BJ (cell line): Measurements from ENCODE around the gene MAPK10. TPM values are rescaled to one million over a fixed set of nuclear protein-coding genes. Genes with fewer than 3 reads are reported as not detected.

Source experiments
- CTCF ChIA-PET: fragments of 350-600 bp; formaldehyde crosslinking; extraction: SDS; loops from one replicate; lab custom pipeline; 2021; ENCODE audit warnings: antibody characterized with exemption, inconsistent platforms; lab: Yijun Ruan, JAX
- POLR2A ChIA-PET: fragments of 300-600 bp; sonication (Branson Sonifier 250); formaldehyde crosslinking; extraction: SDS; loops from one replicate; lab custom pipeline; 2021; ENCODE audit warnings: antibody characterized with exemption; lab: Charles Lee
- DNase-seq: peaks from one replicate; pipeline ENCODE4 v3.0.0-alpha.2; 2011; ENCODE audit warnings: low read depth
- H3K27me3 ChIP-seq: 2 replicates; pipeline ENCODE4 v1.6.0; 2011; ENCODE audit warnings: low read length; ENCODE audit not compliant: control insufficient read depth, insufficient read depth
- H3K36me3 ChIP-seq: 2 replicates; pipeline ENCODE4 v1.5.1; 2011; ENCODE audit warnings: low read length; ENCODE audit not compliant: control insufficient read depth, insufficient read depth
- H3K4me3 ChIP-seq: 2 replicates; pipeline ENCODE4 v1.5.1; 2011; ENCODE audit warnings: low read depth, mild to moderate bottlenecking, control low read depth, low read length
- CTCF ChIP-seq: IDR thresholded peaks from 2 replicates; pipeline ENCODE4 v1.5.1; 2011; ENCODE audit warnings: low read depth, mild to moderate bottlenecking, control low read depth, inconsistent platforms, low read length, moderate library complexity; ENCODE audit not compliant: insufficient read depth
- polyA plus RNA-seq: library from polyadenylated mRNA; depleted of rRNA; stranded (reverse); fragments of >200 nt; gene quantifications from 2 replicates; pipeline ENCODE4 v1.2.3, GENCODE V29; 2011; rRNA removed
- small RNA-seq: library from RNA; depleted of rRNA; stranded (forward); fragments of <200 nt; gene quantifications from one replicate; pipeline ENCODE3, GENCODE V24; 2012; ENCODE audit warnings: low replicate concordance, low read depth; ENCODE audit not compliant: insufficient read length

Gene MAPK10
- polyA plus RNA-seq, 1 experiment: 0.86 TPM

DNA sequence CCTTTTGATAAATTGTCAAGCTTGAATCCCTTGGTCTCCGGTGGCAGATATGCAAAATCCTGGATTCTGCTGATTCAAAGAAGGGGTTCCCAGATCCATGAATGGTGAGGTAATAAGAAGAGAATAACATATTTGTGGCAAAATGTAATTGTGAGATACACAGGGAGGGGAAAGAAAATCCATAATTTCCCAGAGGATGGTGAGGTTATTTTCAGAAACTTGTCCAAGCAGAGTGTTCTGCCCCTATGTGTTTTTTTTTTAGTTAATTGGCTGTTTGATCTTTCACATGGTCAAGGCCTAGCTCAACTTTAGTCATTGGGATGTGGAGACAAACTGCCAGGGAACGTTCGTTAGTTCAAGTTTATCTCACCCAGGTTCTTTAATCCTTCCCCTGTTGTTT lies 408.8 kb downstream of the MAPK10 start:
- H3K27me3 ChIP-seq: no peaks in the 10 kb centered on the region
- ChIA-PET POLR2A (no interaction called here), CTCF (no interaction called here)
- H3K4me3 ChIP-seq: no peak overlapping the region
- no peak for DNase-seq
- no peak for TF ChIP-seq CTCF
- no peaks in the 10 kb centered on the region for H3K36me3 ChIP-seq

DNA sequence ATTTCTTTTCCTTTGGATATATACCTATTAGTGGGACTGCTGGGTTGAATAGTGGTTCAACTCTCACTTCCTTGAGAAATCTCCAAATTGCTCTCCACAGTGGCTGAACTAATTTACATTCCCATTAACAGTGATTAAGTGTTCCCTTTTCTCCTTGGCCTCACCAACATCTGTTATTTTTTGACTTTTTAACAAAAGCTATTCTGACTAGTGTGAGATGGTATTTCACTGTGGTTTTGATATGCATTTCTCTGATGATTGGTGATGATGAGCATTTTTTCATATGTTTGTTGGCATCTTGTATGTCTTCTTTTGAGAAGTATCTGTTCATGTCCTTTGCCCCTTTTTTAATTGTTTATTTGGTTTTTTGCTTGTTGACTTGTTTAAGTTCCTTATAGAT lies 413.0 kb downstream of the MAPK10 start:
- CTCF ChIA-PET: no interaction called here
- no peak for TF ChIP-seq CTCF
- Histone ChIP-seq H3K4me3 (no peak overlapping the region), H3K36me3 (no peaks in the 10 kb centered on the region), H3K27me3 (no peaks in the 10 kb centered on the region)
- no peak for DNase-seq
- POLR2A ChIA-PET: no interaction called here

- TF ChIP-seq CTCF: no peak
- no peaks in the 10 kb centered on the region for H3K36me3 ChIP-seq
Measured at GRCh38 chr4:85942107-85942506, 417.7 kb downstream of the MAPK10 start.

GRCh38 chr4:85940151-85940550 lies 419.7 kb downstream of the MAPK10 start:
- POLR2A ChIA-PET: no interaction called here
- H3K4me3 ChIP-seq: no peak overlapping the region
- no peaks in the 10 kb centered on the region for H3K36me3 ChIP-seq
- CTCF ChIA-PET: interaction anchor here (1.0 kb wide), 1 partner anchor 158 kb away, joined by 3 read pairs; no protein-coding TSS in a partner anchor
- no peak for TF ChIP-seq CTCF
- no peak for DNase-seq
- H3K27me3 ChIP-seq: no peaks in the 10 kb centered on the region

More at GRCh38 chr4:85942107-85942506, 417.7 kb downstream of the MAPK10 start:
- no peaks in the 10 kb centered on the region for H3K27me3 ChIP-seq
- DNase-seq: no peak
- ChIA-PET CTCF (interaction anchor here (0.9 to 1.0 kb wide), 2 partner anchors 146 to 281 kb away, joined by 3 to 4 read pairs; no protein-coding TSS in a partner anchor), POLR2A (no interaction called here)
- H3K4me3 ChIP-seq: no peak overlapping the region

Small RNAs within 50 kb of the gene (small RNA-seq; reads per million reads assigned to genes)
- not detected for gene RN7SKP96

Other genes starting within 250 kb of the MAPK10 start
- 19.4 and 38.4 TPM in 2 replicates for gene PTPN13, start 234.3 kb upstream of the MAPK10 start, polyA plus RNA-seq